GM12801 (cell line): ENCODE data around the gene TRIM37.

Source experiments
- CTCF ChIP-seq: IDR thresholded peaks from one replicate; pipeline ENCODE4 v1.5.1; 2011; ENCODE audit warnings: control low read depth; ENCODE audit not compliant: insufficient read length; ENCODE audit errors: extremely low read depth

Gene TRIM37

GRCh38 chr17:58947824-58948223, 158.9 kb downstream of the TRIM37 start:
- no peak for TF ChIP-seq CTCF

GRCh38 chr17:58947411-58947810, 159.3 kb downstream of the TRIM37 start:
- no peak for TF ChIP-seq CTCF

GRCh38 chr17:58944166-58944565, 162.5 kb downstream of the TRIM37 start:
- no peak for TF ChIP-seq CTCF

- no peak for TF ChIP-seq CTCF
These were observed 170.4 kb downstream of the TRIM37 start for GRCh38 chr17:58936295-58936694.

GRCh38 chr17:58932956-58933355, 173.7 kb downstream of the TRIM37 start:
- no peak for TF ChIP-seq CTCF
